HG03045 (cell line): Measurements from ENCODE around the gene POLR2L.

Source experiments
- ATAC-seq: cut with Tn5 transposase; IDR thresholded peaks from one replicate; pipeline ENCODE4 v1.9.1; 2021; ENCODE audit warnings: mild to moderate bottlenecking, moderate library complexity; ENCODE audit not compliant: unreplicated experiment

The POLR2L gene

GRCh38 chr11:842370-843002 is at the start of gene POLR2L, which contains the start of gene TSPAN4:
TSS of gene POLR2L (minus strand) at chr11:842529. CDS start at chr11:842508, 21 bp downstream.
TSS of gene TSPAN4 (plus strand) at chr11:842852. CDS start at chr11:850305, 7,453 bp downstream.
- ATAC-seq = peak; percentile 58

DNA sequence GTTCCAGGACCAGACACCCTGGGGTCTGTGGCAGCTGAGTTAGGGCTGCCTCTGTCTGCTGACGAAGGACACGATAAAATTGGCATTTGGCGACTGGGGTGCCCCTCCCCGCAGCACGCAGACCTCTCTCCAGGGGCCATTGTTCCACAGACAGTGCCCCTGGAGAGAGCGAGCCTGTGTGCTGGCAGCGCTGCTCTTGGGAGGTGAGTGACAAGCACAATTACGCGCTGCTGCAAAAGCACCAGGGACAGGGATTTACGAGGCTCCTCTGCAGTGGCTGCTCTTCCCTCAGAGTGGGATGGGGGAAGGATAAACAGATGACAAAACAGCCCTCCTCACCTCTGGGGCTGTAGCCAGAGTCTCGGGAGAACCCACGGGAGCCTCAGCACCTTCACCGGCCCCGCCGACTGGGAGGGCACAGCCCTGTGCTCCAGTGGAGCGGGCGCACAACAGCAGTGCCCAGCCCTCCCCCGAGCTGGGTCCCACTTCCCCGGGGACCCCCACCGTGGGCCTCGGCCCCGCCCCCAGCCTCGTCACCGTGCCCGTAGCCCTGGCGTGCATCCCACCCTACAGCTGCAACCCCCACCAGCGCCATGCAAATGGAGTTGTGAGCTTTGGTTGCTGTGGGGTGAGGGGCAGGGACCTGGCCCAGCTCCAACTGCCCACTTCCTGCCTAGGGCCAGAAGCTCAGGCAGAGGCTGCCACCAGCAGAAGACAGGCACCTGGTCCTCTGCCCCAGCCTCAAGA is 48.6 kb upstream of the POLR2L start:
- no peak for ATAC-seq

DNA sequence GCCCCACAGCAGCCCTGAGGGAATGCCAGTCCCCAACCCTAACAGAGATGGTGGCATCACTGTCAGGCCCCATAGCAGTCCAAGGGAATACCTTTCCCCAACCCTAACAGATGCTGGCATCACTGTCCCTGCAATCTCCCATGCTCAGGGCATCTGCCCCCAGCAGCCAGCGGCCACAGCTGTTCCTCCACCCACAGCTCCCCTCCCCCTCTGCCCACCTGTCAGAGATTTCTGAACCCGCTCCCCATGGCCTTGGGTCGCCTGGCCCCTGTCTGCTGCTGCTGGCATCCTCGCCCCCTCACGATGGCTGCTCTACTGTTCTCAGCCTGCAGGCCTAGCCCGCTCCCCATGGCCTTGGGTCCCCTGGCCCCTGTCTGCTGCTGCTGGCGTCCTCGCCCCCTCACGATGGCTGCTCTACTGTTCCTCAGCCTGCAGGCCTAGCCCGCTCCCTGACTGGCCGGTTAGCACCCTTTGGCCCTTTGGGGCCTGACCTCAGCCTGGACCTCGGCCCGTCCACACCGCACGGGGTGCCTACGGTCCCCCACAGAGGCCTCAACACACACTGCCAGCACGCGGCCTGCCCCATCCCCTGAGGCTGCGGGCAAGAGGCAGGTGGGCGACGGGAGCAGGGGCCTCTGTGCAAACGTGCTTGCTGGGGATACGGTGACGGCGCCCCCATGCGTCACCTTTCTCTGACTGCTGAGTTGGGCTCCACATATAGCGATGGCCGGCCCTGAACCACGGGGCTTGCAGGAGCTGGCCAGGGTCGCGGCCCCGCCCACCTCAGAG is 47.6 kb upstream of the POLR2L start:
- no peak for ATAC-seq

- no peak for ATAC-seq
These were observed 46.9 kb upstream of the POLR2L start for GRCh38 chr11:889257-889656.

- no peak for ATAC-seq
These were observed 46.2 kb upstream of the POLR2L start for GRCh38 chr11:888310-889212.

DNA sequence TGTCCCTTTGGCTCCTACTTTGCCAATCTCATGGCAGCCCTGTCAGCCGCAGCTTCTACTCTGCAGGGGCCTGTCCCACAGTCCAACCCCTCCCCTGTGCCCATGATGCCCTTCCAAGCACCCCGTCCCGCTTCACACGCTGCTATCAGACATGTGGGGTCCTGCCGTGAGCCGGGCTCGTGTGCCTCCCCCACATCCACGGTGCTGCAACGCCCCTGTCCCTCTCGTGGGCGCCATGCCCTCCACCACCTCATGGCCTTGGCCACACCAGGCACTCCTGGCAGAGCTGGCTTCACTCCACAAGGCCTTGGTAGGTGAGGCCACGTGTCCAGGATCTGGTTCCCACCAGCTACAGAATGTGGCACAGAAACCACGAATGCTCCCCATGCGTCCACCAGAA is 45.3 kb upstream of the POLR2L start:
- no peak for ATAC-seq

DNA sequence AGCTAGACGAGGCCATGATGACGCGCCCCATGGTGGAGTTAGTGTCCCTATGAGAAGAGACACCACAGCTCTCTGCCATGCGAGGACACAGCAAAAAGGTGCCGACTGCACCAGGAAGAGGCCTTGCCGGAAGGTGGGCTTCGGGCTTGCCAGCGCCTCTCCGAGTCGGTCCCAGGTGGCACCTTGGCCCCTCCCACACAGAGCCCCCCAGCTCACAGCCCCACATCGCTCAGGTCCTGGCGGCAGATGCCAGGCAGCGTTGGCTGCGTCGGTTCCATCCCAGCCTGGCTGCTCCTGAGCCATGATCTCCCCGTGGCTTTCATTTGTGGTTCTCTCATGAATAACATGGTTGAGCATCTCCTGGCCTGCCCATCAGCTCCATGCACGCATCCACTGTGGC is 44.2 kb upstream of the POLR2L start:
- no peak for ATAC-seq

DNA sequence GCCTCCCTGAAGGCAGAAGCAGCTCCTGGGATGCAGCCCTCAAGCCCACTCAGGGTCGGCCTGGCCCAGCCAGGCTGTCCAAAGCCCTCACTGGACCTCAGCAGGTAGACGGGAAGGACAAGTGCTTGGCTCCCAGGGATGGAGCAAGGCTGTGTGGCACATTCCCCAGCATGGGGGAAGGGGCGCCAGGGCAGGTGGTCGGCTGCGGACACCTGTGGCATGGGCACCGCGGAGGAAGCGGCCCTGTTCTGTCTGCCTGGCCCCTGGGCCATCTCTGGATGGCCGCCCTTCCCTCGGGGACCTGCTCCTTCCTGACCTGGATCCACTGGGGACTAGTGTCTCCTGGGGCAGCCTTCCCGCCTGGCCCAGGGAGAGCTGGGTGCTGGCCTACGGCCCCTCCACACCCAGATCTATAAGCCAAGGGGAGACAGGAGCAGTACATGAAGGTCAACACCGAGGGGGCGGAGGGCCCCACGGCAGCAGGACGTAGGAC is 42.3 kb upstream of the POLR2L start:
- ATAC-seq = no peak

GRCh38 chr11:883527-883926 is 41.2 kb upstream of the POLR2L start:
- ATAC-seq = no peak

GRCh38 chr11:882596-882995 is 40.3 kb upstream of the POLR2L start:
- ATAC-seq = no peak

- ATAC-seq = no peak
These were observed 38.1 kb upstream of the POLR2L start for GRCh38 chr11:880447-880846.

DNA sequence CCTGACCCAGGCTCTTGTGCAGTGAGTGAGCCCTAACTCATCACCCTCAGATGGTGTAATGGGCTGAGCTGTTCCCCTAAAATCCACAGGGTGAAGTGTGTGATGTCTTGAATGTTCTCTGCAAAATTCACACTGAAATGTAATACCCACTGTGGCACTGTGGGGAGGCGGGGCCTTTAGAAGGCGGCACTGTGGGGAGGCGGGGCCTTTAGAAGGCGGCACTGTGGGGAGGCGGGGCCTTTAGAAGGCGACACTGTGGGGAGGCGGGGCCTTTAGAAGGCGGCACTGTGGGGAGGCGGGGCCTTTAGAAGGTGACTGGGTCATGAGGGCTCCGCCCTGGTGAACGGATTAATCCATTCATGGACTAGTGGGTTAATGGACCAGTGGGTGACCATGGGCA is 35.2 kb upstream of the POLR2L start:
- no peak for ATAC-seq

DNA sequence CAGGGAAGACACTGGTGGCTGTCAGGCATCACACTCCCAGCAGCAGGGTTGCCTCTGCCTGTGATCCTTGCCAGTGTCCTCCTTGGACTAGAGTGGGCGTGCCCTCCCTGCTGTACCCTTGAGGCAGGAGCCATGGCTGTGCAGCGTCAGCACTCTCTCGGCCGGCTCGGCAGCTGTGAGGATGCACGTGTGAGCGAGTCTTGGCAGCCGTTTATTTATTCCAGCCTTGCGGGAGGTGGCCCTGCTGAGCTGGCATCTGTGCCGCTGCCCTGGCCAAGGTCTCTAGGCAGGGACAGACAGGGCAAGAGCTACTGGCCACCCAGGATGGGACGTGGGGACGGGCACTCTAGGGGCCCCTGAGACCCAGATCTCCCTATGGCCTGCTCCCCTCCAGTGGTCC is 34.2 kb upstream of the POLR2L start:
- no peak for ATAC-seq

GRCh38 chr11:875769-876301 is 33.5 kb upstream of the POLR2L start:
- ATAC-seq = no peak

DNA sequence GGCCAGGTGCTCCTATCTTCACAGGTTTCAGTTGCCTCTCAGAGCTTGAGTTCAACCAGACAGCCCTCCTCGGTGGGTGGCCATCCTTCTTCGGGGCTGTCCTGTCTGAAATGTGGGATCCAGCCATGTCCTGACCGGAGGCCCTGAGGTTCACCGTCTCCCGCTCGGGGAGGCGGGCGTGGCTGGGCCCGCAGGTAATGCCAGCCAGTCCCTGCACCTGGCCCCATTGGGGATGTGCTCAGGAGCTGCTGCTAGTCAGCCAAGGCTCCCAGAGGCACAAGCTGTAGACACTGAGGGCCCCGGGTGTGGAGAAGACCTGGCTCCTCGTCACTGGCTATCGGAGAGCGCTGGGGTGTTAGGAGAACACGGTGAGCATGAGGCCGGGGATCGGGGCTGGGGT is 32.9 kb upstream of the POLR2L start:
- ATAC-seq = no peak

GRCh38 chr11:873706-874105 is 31.4 kb upstream of the POLR2L start:
- ATAC-seq = no peak

- no peak for ATAC-seq
These were observed 30.5 kb upstream of the POLR2L start for GRCh38 chr11:872799-873198.

GRCh38 chr11:871472-871871 is 29.1 kb upstream of the POLR2L start:
- no peak for ATAC-seq

DNA sequence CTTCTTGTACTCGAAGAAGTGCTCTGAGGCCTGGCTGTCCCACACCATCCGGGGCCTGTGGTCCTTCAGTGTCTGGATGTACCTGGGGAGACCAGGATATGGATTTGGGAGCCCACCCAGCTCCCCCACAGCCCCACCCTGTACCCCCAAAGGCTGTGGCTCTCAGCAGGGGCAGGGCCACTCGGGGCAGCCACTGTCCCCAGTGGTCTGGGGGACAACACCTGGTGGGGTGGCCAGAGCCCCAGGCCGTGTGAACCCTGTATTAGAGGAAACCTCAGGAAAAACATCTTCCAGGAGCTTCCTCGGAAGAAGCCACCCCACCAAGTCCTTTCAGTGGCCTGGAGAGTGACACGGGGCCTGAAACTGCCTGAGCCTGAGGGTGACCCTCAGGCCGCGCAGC is 28.1 kb upstream of the POLR2L start:
- no peak for ATAC-seq

- ATAC-seq = no peak
These were observed 27.7 kb upstream of the POLR2L start for GRCh38 chr11:870127-870413.
